ENCODE data around the gene ITGA2B.
"Not testable (repeated sequence)": the region's sequence is repeated elsewhere in the genome, so short reads cannot be mapped to it uniquely, and the experiment has no call there.

Gene ITGA2B

GRCh38 chr17:44368391-44369243, 20.8 kb downstream of the ITGA2B start:
- DNase-seq (ENCODE audit: low read depth, low spot score) = not testable (repeated sequence)

GRCh38 chr17:44367231-44367979, 22.0 kb downstream of the ITGA2B start:
- DNase-seq (ENCODE audit: low read depth, low spot score) = no peak

- DNase-seq (ENCODE audit: low read depth, low spot score) = not testable (repeated sequence)
These were observed 24.4 kb downstream of the ITGA2B start for GRCh38 chr17:44365051-44365450.

GRCh38 chr17:44363613-44364159, 25.8 kb downstream of the ITGA2B start, which contains the start of gene FAM171A2:
Gene FAM171A2 (minus strand): TSS chr17:44363853. CDS start chr17:44363714, 139 bp downstream.
- DNase-seq (ENCODE audit: low read depth, low spot score) = peak; percentile 52

- DNase-seq (ENCODE audit: low read depth, low spot score) = peak; percentile 26
These were observed 26.4 kb downstream of the ITGA2B start for GRCh38 chr17:44362949-44363612.

- no peak for DNase-seq (ENCODE audit: low read depth, low spot score)
These were observed 26.9 kb downstream of the ITGA2B start for GRCh38 chr17:44362459-44362948.

- DNase-seq (ENCODE audit: low read depth, low spot score) = peak; percentile 28
These were observed 27.9 kb downstream of the ITGA2B start for GRCh38 chr17:44361292-44362260.

- no peak for DNase-seq (ENCODE audit: low read depth, low spot score)
These were observed 28.6 kb downstream of the ITGA2B start for GRCh38 chr17:44360826-44361225.

- DNase-seq (ENCODE audit: low read depth, low spot score) = no peak
These were observed 29.3 kb downstream of the ITGA2B start for GRCh38 chr17:44360144-44360533.

GRCh38 chr17:44359458-44360143, 29.8 kb downstream of the ITGA2B start:
- DNase-seq (ENCODE audit: low read depth, low spot score) = no peak

GRCh38 chr17:44359006-44359405, 30.4 kb downstream of the ITGA2B start:
- no peak for DNase-seq (ENCODE audit: low read depth, low spot score)

- no peak for DNase-seq (ENCODE audit: low read depth, low spot score)
These were observed 31.4 kb downstream of the ITGA2B start for GRCh38 chr17:44358066-44358465.

- no peak for DNase-seq (ENCODE audit: low read depth, low spot score)
These were observed 33.2 kb downstream of the ITGA2B start for GRCh38 chr17:44356241-44356640.

GRCh38 chr17:44355642-44356099, 33.8 kb downstream of the ITGA2B start:
- no peak for DNase-seq (ENCODE audit: low read depth, low spot score)

- peak; percentile 86 for DNase-seq (ENCODE audit: low read depth, low spot score)
These were observed 34.6 kb downstream of the ITGA2B start for GRCh38 chr17:44354582-44355561.

- peak; percentile 30 for DNase-seq (ENCODE audit: low read depth, low spot score)
These were observed 35.6 kb downstream of the ITGA2B start for GRCh38 chr17:44353672-44354331.

- DNase-seq (ENCODE audit: low read depth, low spot score) = no peak
These were observed 36.4 kb downstream of the ITGA2B start for GRCh38 chr17:44352828-44353671.
